WERI-Rb-1 (cell line): ENCODE measurements around the gene SFRP2.

ENCODE experiments used
- DNase-seq: peaks from one replicate; pipeline ENCODE4 v3.0.0-alpha.2; 2020
- H3K27ac ChIP-seq: fragments of 250-450 bp; sonication (Bioruptor Pico); 2 replicates; pipeline ENCODE4 v1.5.1; 2020; ENCODE audit warnings: mild to moderate bottlenecking, moderate library complexity
- H3K27me3 ChIP-seq: fragments of 250-450 bp; sonication (Bioruptor Pico); 2 replicates; pipeline ENCODE4 v1.5.1; 2021; ENCODE audit warnings: mild to moderate bottlenecking, low read depth, moderate library complexity; ENCODE audit not compliant: insufficient read depth, severe bottlenecking
- H3K36me3 ChIP-seq: fragments of 250-450 bp; sonication (Bioruptor Pico); 2 replicates; pipeline ENCODE4 v1.5.1; 2020; ENCODE audit warnings: mild to moderate bottlenecking, moderate library complexity
- H3K4me3 ChIP-seq: 2 replicates; pipeline ENCODE4 v1.5.1; 2011; ENCODE audit warnings: low read depth, mild to moderate bottlenecking, control low read depth, low read length
- H3K9me3 ChIP-seq: fragments of 250-450 bp; sonication (Bioruptor Pico); 2 replicates; pipeline ENCODE4 v1.5.1; 2021; ENCODE audit warnings: mild to moderate bottlenecking, moderate library complexity; ENCODE audit not compliant: severe bottlenecking
- TF ChIP-seq, protein P1 (sequence below): IDR thresholded peaks from 2 replicates; pipeline ENCODE4 v1.5.1; 2011; ENCODE audit warnings: low read depth, mild to moderate bottlenecking, control low read depth, inconsistent platforms, low read length

SFRP2 gene

GRCh38 chr4:153789741-153790499, 1.0 kb upstream of the SFRP2 start:
- Histone ChIP-seq H3K9me3 (peaks cover 2% of the 10 kb centered on the region), H3K27ac (no peak overlapping the region), H3K27me3 (no peaks in the 10 kb centered on the region), H3K4me3 (no peak overlapping the region), H3K36me3 (no peaks in the 10 kb centered on the region)
- TF ChIP-seq, protein P1, sequence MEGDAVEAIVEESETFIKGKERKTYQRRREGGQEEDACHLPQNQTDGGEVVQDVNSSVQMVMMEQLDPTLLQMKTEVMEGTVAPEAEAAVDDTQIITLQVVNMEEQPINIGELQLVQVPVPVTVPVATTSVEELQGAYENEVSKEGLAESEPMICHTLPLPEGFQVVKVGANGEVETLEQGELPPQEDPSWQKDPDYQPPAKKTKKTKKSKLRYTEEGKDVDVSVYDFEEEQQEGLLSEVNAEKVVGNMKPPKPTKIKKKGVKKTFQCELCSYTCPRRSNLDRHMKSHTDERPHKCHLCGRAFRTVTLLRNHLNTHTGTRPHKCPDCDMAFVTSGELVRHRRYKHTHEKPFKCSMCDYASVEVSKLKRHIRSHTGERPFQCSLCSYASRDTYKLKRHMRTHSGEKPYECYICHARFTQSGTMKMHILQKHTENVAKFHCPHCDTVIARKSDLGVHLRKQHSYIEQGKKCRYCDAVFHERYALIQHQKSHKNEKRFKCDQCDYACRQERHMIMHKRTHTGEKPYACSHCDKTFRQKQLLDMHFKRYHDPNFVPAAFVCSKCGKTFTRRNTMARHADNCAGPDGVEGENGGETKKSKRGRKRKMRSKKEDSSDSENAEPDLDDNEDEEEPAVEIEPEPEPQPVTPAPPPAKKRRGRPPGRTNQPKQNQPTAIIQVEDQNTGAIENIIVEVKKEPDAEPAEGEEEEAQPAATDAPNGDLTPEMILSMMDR, result no peak
- DNase-seq, result no peak

GRCh38 chr4:153788051-153788412, 851 bp downstream of the SFRP2 start:
- TF ChIP-seq, protein P1, result no peak
- Histone ChIP-seq H3K27me3 (no peaks in the 10 kb centered on the region), H3K9me3 (peaks cover 2% of the 10 kb centered on the region), H3K4me3 (no peak overlapping the region), H3K27ac (no peak overlapping the region), H3K36me3 (no peaks in the 10 kb centered on the region)
- no peak for DNase-seq

DNA sequence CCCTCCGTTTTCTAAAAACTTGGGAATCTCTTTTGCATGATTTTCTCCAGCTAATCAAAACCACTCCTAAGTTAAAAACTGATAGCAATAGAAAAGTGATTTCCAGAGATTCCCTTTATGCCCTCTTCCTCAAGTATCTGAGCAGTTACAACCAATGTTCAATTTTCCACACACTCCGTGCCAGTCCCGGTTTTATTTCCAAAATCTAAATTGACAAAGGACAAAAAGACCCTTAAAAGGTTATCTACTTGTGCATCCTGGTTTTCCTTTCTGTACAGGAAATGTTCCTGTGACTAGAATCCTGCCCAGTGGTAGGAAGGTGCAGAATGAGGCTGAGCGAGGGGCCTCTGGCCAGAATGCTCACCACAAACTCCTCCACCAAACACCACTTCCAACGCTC, 1.3 kb downstream of the SFRP2 start:
- TF ChIP-seq, protein P1, result no peak
- H3K4me3 ChIP-seq, result no peak overlapping the region

GRCh38 chr4:153787061-153787560, 1.8 kb downstream of the SFRP2 start:
- no peaks in the 10 kb centered on the region for H3K36me3 ChIP-seq
- H3K27ac ChIP-seq, result 0 out of 2 replicates have a peak overlapping the region, but pooled peaks have one; percentile 14
- DNase-seq, result no peak
- no peak overlapping the region for H3K4me3 ChIP-seq
- H3K27me3 ChIP-seq, result no peaks in the 10 kb centered on the region
- TF ChIP-seq, protein P1, result no peak
- no peaks in the 10 kb centered on the region for H3K9me3 ChIP-seq

More for the DNA sequence above, 1.3 kb downstream of the SFRP2 start:
- no peaks in the 10 kb centered on the region for H3K36me3 ChIP-seq
- DNase-seq, result no peak
- H3K27ac ChIP-seq, result 0 out of 2 replicates have a peak overlapping the region, but pooled peaks have one; percentile 14
- H3K27me3 ChIP-seq, result no peaks in the 10 kb centered on the region
- peaks cover 2% of the 10 kb centered on the region for H3K9me3 ChIP-seq

GRCh38 chr4:153785910-153786721, 2.8 kb downstream of the SFRP2 start:
- H3K36me3 ChIP-seq, result no peaks in the 10 kb centered on the region
- H3K4me3 ChIP-seq, result no peak overlapping the region
- H3K27me3 ChIP-seq, result no peaks in the 10 kb centered on the region
- no peak for DNase-seq
- peak overlapping the region; percentile 39 for H3K27ac ChIP-seq
- H3K9me3 ChIP-seq, result no peaks in the 10 kb centered on the region
- TF ChIP-seq, protein P1, result peak; percentile 56
